Omental fat pad (tissue), 4 donors: ENCODE measurements around the gene PRDX6. TPM values are rescaled to one million over a fixed set of nuclear protein-coding genes. Genes with fewer than 3 reads are reported as not detected.

Source experiments
- ATAC-seq: fragments of 150-250 bp; one replicate; pipeline ENCODE4 v1.9.1; 2016; ENCODE audit warnings: mild to moderate bottlenecking, moderate library complexity; ENCODE audit not compliant: low FRiP score
- DNase-seq: peaks from one replicate; pipeline ENCODE4 v3.0.0-alpha.2; 2019; ENCODE audit warnings: low spot score
- total RNA-seq, 4 donors: library from RNA; depleted of rRNA; stranded (reverse); fragments of >200 nt; gene quantifications; one replicate each; pipeline ENCODE4 v1.1.0, GENCODE V29; 2016
- TF ChIP-seq, protein P1 (sequence below), 3 donors: fragments of 450-650 bp; IDR thresholded peaks; one replicate each; pipeline ENCODE4 v1.5.1; 2016 to 2017; ENCODE audit warnings: antibody characterized with exemption in 3 of 3, mild to moderate bottlenecking in 3 of 3, moderate library complexity in 2 of 3

PRDX6 gene
- total RNA-seq, 4 donors from 2014 or later, result 455 to 981 (median 633) TPM

DNA sequence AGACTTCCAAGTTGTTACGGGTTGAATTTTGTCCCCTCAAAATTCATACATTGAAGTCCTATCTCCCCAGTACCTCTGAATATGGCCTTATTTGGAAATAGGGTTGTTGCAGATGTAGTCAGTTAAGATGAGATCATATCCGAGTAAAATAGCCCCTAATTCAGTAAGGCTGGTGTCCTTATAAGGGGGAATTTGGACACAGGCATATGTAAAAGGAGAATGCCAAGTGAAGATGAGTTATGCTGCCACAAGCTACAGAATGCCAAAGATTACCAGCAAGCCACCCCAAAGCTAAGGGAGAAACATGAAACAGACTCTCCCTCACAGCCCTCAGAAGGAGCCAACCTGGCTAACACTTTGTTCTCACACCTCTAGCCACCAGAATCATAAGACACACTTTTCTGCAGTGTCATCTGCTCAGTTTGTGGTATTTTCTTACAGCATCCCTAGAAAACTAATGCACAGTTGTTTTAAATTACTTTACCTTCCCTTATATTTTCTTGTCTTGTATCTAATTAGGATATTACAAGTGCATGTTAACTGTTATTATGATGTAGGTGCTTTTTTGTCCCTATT lies 43.3 kb upstream of the PRDX6 start:
- no peak for DNase-seq
- no peak for ATAC-seq
- TF ChIP-seq, protein P1, sequence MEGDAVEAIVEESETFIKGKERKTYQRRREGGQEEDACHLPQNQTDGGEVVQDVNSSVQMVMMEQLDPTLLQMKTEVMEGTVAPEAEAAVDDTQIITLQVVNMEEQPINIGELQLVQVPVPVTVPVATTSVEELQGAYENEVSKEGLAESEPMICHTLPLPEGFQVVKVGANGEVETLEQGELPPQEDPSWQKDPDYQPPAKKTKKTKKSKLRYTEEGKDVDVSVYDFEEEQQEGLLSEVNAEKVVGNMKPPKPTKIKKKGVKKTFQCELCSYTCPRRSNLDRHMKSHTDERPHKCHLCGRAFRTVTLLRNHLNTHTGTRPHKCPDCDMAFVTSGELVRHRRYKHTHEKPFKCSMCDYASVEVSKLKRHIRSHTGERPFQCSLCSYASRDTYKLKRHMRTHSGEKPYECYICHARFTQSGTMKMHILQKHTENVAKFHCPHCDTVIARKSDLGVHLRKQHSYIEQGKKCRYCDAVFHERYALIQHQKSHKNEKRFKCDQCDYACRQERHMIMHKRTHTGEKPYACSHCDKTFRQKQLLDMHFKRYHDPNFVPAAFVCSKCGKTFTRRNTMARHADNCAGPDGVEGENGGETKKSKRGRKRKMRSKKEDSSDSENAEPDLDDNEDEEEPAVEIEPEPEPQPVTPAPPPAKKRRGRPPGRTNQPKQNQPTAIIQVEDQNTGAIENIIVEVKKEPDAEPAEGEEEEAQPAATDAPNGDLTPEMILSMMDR (IDR thresholded peaks at IDR 0.05), result no peak

GRCh38 chr1:173436841-173437428 lies 40.2 kb upstream of the PRDX6 start:
- TF ChIP-seq, protein P1 (IDR thresholded peaks at IDR 0.05), result no peak
- ATAC-seq (no peak), DNase-seq (no peak)

DNA sequence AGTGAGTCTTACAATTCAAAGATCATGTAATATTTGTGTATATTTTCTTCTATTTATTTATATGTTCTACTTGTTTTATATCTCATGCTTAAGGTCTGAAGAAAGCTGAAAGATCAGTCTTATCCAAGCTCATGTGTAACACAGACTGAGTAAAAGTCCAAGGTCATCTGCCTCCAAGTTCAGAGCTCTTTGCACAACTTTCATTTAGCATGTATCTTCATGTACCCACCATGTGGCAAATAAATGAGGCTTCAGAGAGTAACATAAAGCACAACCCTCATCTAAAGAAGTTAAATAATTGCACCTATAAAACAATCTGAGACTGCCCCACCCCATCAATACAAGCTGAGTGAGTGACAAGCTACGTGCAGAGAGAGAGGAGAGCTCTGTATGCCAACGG lies 38.5 kb upstream of the PRDX6 start:
- ATAC-seq, result no peak
- TF ChIP-seq, protein P1 (IDR thresholded peaks at IDR 0.05), result no peak

GRCh38 chr1:173440430-173440829 lies 36.7 kb upstream of the PRDX6 start:
- TF ChIP-seq, protein P1 (IDR thresholded peaks at IDR 0.05), result no peak
- ATAC-seq (no peak), DNase-seq (no peak)

More for the DNA sequence above, 38.5 kb upstream of the PRDX6 start:
- DNase-seq, result no peak

DNA sequence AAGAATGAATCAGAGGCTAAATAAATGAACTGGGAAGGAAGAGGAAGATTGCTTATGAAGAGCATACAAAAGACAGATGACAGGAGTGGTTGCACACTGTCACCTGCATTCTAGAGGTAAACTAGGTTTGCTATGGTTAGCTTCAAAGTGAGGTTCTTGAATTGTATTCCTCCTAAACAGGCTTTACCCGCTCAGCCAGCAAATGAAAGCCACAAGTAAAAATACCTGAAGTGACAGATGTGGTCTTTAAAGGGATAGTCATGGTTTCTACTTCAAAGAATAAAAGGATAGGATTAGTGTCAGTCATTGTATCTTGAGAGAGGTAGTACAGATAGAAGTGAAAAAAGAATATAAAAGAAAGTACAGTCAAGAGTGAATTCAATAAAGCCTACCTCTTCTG lies 32.4 kb upstream of the PRDX6 start:
- ATAC-seq, result no peak

DNA sequence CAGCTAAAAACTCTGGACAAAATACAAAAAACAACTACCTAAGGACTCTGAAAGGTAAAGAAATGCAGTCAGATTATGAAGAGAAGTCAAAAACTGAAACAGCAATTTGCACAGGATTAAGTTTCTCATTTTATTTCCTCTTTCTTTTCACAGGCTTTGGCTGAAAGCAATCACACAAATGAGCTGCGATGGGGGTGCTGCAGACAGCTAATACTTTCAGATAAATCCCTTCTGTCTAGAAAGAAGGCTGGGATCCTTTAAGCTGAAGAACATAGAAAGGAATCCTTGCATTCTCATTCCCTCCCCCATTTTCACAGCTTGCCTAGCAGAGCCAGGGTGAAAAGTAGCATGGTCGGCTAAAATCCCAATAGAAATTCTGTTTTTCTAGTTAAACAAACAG lies 32.0 kb upstream of the PRDX6 start:
- DNase-seq (no peak), ATAC-seq (no peak)
- TF ChIP-seq, protein P1 (IDR thresholded peaks at IDR 0.05), result no peak

More for the DNA sequence above, 32.4 kb upstream of the PRDX6 start:
- no peak for DNase-seq
- TF ChIP-seq, protein P1 (IDR thresholded peaks at IDR 0.05), result no peak

- DNase-seq, result no peak
- ATAC-seq, result no peak
- TF ChIP-seq, protein P1 (IDR thresholded peaks at IDR 0.05), result no peak
Measured at GRCh38 chr1:173445656-173446055, 31.5 kb upstream of the PRDX6 start.
